ENCODE results near the gene APBB3.

GRCh38 chr5:140596321-140596741 is 31.9 kb upstream of the APBB3 start:
- TF ChIP-seq, protein P1, sequence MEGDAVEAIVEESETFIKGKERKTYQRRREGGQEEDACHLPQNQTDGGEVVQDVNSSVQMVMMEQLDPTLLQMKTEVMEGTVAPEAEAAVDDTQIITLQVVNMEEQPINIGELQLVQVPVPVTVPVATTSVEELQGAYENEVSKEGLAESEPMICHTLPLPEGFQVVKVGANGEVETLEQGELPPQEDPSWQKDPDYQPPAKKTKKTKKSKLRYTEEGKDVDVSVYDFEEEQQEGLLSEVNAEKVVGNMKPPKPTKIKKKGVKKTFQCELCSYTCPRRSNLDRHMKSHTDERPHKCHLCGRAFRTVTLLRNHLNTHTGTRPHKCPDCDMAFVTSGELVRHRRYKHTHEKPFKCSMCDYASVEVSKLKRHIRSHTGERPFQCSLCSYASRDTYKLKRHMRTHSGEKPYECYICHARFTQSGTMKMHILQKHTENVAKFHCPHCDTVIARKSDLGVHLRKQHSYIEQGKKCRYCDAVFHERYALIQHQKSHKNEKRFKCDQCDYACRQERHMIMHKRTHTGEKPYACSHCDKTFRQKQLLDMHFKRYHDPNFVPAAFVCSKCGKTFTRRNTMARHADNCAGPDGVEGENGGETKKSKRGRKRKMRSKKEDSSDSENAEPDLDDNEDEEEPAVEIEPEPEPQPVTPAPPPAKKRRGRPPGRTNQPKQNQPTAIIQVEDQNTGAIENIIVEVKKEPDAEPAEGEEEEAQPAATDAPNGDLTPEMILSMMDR (IDR thresholded peaks at IDR 0.05; ENCODE audit: borderline replicate concordance, extremely low read depth, low read length, poor library complexity, severe bottlenecking): no peak
- no peak for TF ChIP-seq EZH2 (IDR thresholded peaks at IDR 0.05; ENCODE audit: borderline replicate concordance, low read depth, low read length, severe bottlenecking)
